ENCODE data around the gene ACSM3. TPM values are rescaled to one million over a fixed set of nuclear protein-coding genes. Genes with fewer than 3 reads are reported as not detected.

The ACSM3 gene
- total and polyA plus RNA-seq, 2 experiments from 2014 or later: 5.7 to 8.7 TPM

GRCh38 chr16:20839504-20839903, 75.7 kb downstream of the ACSM3 start:
- peaks cover 13% of the 10 kb centered on the region; the same call in 1 of the 2 replicates for H3K36me3 ChIP-seq (ENCODE audit: insufficient read depth)
- TF ChIP-seq EZH2phosphoT487 (IDR thresholded peaks at IDR 0.05; ENCODE audit: unreplicated experiment): no peak
- no peaks in the 10 kb centered on the region for H3K9me2 ChIP-seq (ENCODE audit: insufficient read depth)
- Mint-ChIP-seq H3K27me3 (ENCODE audit: insufficient read depth, low read depth, poor library complexity) (peaks cover 2% of the 10 kb centered on the region), H3K9me3 (peaks cover 7% of the 10 kb centered on the region; the same call in 1 of the 3 replicates), H3K4me1 (no peaks in the 10 kb centered on the region; the same call in 2 of the 3 replicates), H3K4me3 (no peak overlapping the region), H3K36me3 (ENCODE audit: low read depth) (peaks cover 53% of the 10 kb centered on the region), H3K27ac (no peak overlapping the region)
- no peaks in the 10 kb centered on the region for H3F3A ChIP-seq (replicated peaks; ENCODE audit: low read depth)
- DNase-seq (ENCODE audit: low spot score): no peak
- H3K4me3 ChIP-seq: no peak overlapping the region
- no peaks in the 10 kb centered on the region for H3K27me3 ChIP-seq (ENCODE audit: insufficient read depth)
- ATAC-seq: no peak
- no peaks in the 10 kb centered on the region for H3K4me1 ChIP-seq (ENCODE audit: insufficient read depth)
- H2AFZ ChIP-seq: no peak overlapping the region
- no peak overlapping the region for H3K27ac ChIP-seq (ENCODE audit: low read depth)
- no peak overlapping the region for H3K4me2 ChIP-seq
- no peaks in the 10 kb centered on the region for H3K79me2 ChIP-seq (replicated peaks; ENCODE audit: insufficient read depth)
- no peaks in the 10 kb centered on the region for H4K20me1 ChIP-seq (replicated peaks; ENCODE audit: insufficient read depth)

GRCh38 chr16:20844054-20844453, 80.2 kb downstream of the ACSM3 start:
- H3K79me2 ChIP-seq (replicated peaks; ENCODE audit: insufficient read depth): no peaks in the 10 kb centered on the region
- Mint-ChIP-seq H3K4me1 (no peaks in the 10 kb centered on the region; the same call in 1 of the 3 replicates), H3K27me3 (ENCODE audit: insufficient read depth, low read depth, poor library complexity) (no peaks in the 10 kb centered on the region), H3K9me3 (no peaks in the 10 kb centered on the region), H3K4me3 (no peak overlapping the region), H3K27ac (no peak overlapping the region), H3K36me3 (ENCODE audit: low read depth) (peaks cover 22% of the 10 kb centered on the region)
- no peaks in the 10 kb centered on the region for H4K20me1 ChIP-seq (replicated peaks; ENCODE audit: insufficient read depth)
- H3K9me2 ChIP-seq (ENCODE audit: insufficient read depth): no peaks in the 10 kb centered on the region
- H3K4me1 ChIP-seq (ENCODE audit: insufficient read depth): no peaks in the 10 kb centered on the region
- no peaks in the 10 kb centered on the region for H3F3A ChIP-seq (replicated peaks; ENCODE audit: low read depth)
- ATAC-seq (no peak), DNase-seq (ENCODE audit: low spot score) (no peak)
- no peak overlapping the region for H3K4me2 ChIP-seq
- no peak overlapping the region for H2AFZ ChIP-seq
- H3K27me3 ChIP-seq (ENCODE audit: insufficient read depth): no peaks in the 10 kb centered on the region
- no peak overlapping the region for H3K27ac ChIP-seq (ENCODE audit: low read depth)
- 0 out of 2 replicates have a peak, but pooled peaks cover 5% of the 10 kb centered on the region for H3K36me3 ChIP-seq (ENCODE audit: insufficient read depth)
- TF ChIP-seq EZH2 (IDR thresholded peaks at IDR 0.05; ENCODE audit: low read depth, unreplicated experiment): no peak
- no peak for TF ChIP-seq CTCF (conservative IDR thresholded peaks at IDR 0.05; ENCODE audit: low read depth in 2 of 2)
- TF ChIP-seq JUNB (IDR thresholded peaks at IDR 0.05; ENCODE audit: unreplicated experiment): no peak
- no peak for TF ChIP-seq EZH2phosphoT487 (IDR thresholded peaks at IDR 0.05; ENCODE audit: unreplicated experiment)
- TF ChIP-seq NANOG (IDR thresholded peaks at IDR 0.05; ENCODE audit: borderline replicate concordance): no peak
- TF ChIP-seq ZNF331 (CRISPR knock-in tag; IDR thresholded peaks at IDR 0.05; ENCODE audit: low read depth): no peak
- no peak for TF ChIP-seq ZNF114 (CRISPR knock-in tag; IDR thresholded peaks at IDR 0.05)
- no peak for TF ChIP-seq ZNF462 (CRISPR knock-in tag; IDR thresholded peaks at IDR 0.05)
- no peak overlapping the region for H3K4me3 ChIP-seq
